ENCODE measurements around the gene KRTAP9-1. TPM values are rescaled to one million over a fixed set of nuclear protein-coding genes. Genes with fewer than 3 reads are reported as not detected.
"Not testable (repeated sequence)": the region's sequence is repeated elsewhere in the genome, so short reads cannot be mapped to it uniquely, and the experiment has no call there.

The KRTAP9-1 gene
- total and polyA plus RNA-seq, 10 donors = not detected

DNA sequence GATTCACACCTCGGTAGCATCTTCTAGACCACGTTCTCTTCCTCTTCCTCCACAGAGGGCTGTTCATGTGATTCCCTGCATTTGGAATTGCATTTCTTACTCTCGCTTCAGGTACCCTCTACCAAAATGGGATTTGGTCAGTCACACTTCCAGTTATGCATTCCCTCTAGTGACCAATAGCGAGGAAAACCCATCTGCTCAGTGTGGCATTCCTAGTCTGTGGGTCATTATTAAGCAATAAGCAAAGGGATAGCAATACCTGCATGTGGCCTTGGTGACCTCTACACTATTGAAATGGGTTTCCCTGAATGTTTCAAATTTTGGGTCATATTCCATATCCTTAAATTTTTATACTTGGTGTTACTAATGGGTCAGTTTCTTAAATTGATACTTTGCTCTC, 39.7 kb upstream of the KRTAP9-1 start:
- intact Hi-C loops (cut with DNase I; ENCODE audit: low total_unique reads) = no loop called here
- H3K4me3 ChIP-seq = no peak overlapping the region
- 83 to 92% (median 83%) methylated on average over 4 of the region's 4 CpGs for WGBS, 5 donors

DNA sequence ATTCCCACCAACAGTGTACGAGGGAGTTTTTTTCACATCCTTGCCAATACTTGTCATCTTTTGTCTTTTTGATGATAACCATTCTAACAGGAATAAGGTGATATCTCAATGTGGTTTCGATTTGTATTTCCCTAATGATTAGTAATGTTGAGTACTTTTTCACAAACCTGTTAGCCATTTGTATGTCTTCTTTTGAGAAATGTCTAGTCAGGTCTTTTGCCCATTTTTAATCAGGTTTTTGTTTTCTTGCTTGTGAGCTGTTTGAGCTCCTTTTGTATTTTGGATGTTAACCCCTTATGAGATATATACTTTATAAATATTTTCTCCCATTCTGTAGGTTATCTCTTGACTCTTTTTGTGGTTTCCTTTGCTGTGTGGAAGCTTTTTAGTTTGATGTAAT, 38.2 kb upstream of the KRTAP9-1 start:
- no peak for TF ChIP-seq POLR2AphosphoS5 (IDR thresholded peaks at IDR 0.05)
- TF ChIP-seq, protein P1, sequence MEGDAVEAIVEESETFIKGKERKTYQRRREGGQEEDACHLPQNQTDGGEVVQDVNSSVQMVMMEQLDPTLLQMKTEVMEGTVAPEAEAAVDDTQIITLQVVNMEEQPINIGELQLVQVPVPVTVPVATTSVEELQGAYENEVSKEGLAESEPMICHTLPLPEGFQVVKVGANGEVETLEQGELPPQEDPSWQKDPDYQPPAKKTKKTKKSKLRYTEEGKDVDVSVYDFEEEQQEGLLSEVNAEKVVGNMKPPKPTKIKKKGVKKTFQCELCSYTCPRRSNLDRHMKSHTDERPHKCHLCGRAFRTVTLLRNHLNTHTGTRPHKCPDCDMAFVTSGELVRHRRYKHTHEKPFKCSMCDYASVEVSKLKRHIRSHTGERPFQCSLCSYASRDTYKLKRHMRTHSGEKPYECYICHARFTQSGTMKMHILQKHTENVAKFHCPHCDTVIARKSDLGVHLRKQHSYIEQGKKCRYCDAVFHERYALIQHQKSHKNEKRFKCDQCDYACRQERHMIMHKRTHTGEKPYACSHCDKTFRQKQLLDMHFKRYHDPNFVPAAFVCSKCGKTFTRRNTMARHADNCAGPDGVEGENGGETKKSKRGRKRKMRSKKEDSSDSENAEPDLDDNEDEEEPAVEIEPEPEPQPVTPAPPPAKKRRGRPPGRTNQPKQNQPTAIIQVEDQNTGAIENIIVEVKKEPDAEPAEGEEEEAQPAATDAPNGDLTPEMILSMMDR (IDR thresholded peaks at IDR 0.05 in 8 of 11, conservative IDR thresholded peaks at IDR 0.05 in 3 of 11) = no peak
- no peak for TF ChIP-seq POLR2A (IDR thresholded peaks at IDR 0.05)
- Histone ChIP-seq H3K9me3 (no peaks in the 10 kb centered on the region), H3K27ac (no peak overlapping the region), H3K4me3 (no peak overlapping the region), H3K27me3 (replicated peaks in 1 of 7) (peaks cover 0 to 4% (median 0%) of the 10 kb centered on the region in 7 donors), H3K4me1 (no peaks in the 10 kb centered on the region), H3K36me3 (no peaks in the 10 kb centered on the region)
- no peak for DNase-seq
- WGBS, 5 donors = 78 to 90% (median 88%) methylated on average over 2 of the region's 2 CpGs
- intact Hi-C loops (cut with DNase I; ENCODE audit: low total_unique reads) = no loop called here

More for the DNA sequence above, 39.7 kb upstream of the KRTAP9-1 start:
- H3K36me3 ChIP-seq = no peaks in the 10 kb centered on the region
- no peak for DNase-seq
- TF ChIP-seq, protein P1 (IDR thresholded peaks at IDR 0.05 in 8 of 11, conservative IDR thresholded peaks at IDR 0.05 in 3 of 11) = no peak
- no peak for TF ChIP-seq POLR2AphosphoS5 (IDR thresholded peaks at IDR 0.05)
- no peak overlapping the region for H3K27ac ChIP-seq
- peaks cover 0 to 4% (median 0%) of the 10 kb centered on the region in 7 donors for H3K27me3 ChIP-seq (replicated peaks in 1 of 7)
- no peaks in the 10 kb centered on the region for H3K9me3 ChIP-seq
- H3K4me1 ChIP-seq = no peaks in the 10 kb centered on the region

DNA sequence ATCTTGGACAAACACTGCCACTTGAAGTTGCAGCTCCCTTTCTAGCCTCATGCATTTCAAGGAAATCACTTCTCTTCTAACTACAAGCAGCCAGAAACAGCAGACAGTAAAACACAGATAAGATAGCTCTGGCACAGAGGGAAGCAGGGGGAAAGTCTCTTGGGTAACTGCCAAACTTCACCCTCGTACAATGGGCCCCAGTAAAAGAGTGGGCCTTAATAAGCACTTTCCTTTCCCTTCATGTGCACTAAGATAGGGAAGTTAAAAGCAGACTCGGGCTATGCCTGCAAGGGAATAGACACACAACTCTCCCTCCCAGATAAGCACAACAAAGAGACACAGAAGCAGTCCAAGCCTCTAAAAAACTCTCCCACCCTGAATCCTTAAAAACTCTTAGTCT, 35.8 kb upstream of the KRTAP9-1 start:
- 7 to 18% (median 14%) methylated on average over 2 of the region's 2 CpGs for WGBS, 5 donors
- intact Hi-C loops (cut with DNase I; ENCODE audit: low total_unique reads) = no loop called here
- TF ChIP-seq POLR2A (IDR thresholded peaks at IDR 0.05) = no peak
- no peak for TF ChIP-seq POLR2AphosphoS5 (IDR thresholded peaks at IDR 0.05)
- TF ChIP-seq, protein P1 (IDR thresholded peaks at IDR 0.05 in 8 of 11, conservative IDR thresholded peaks at IDR 0.05 in 3 of 11) = no peak

DNA sequence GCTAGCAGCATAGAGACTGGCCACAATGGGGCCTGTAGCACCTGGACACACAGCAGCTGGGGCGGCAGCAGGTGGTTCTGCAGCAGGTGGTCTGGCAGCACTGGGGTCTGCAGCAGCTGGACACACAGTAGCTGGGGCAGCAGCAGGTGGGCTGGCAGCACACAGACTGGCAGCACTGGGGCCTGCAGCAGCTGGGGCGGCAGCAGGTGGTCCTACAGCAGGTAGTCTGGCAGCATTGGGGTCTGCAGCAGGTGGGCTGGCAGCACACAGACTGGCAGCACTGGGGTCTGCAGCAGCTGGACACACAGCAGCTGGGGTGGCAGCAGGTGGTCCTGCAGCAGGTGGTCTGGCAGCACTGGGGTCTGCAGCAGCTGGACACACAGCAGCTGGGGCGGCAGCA, 29.5 kb upstream of the KRTAP9-1 start:
- 87 to 94% (median 90%) methylated on average over 2 to 3 of the region's 3 CpGs; no CpG with 5 or more reads in 1 of the 5 donors for WGBS, 5 donors
- intact Hi-C loops (cut with DNase I; ENCODE audit: low total_unique reads); H3K36me3 ChIP-seq; DNase-seq; H3K27ac ChIP-seq; H3K4me1 ChIP-seq; H3K9me3 ChIP-seq; H3K4me3 ChIP-seq: not testable (repeated sequence)
- peaks cover 0 to 17% (median 0%) of the 10 kb centered on the region in 7 donors for H3K27me3 ChIP-seq (replicated peaks in 1 of 7)

More for the DNA sequence above, 35.8 kb upstream of the KRTAP9-1 start:
- Histone ChIP-seq H3K4me1 (no peaks in the 10 kb centered on the region), H3K36me3 (no peaks in the 10 kb centered on the region), H3K27ac (no peak overlapping the region), H3K27me3 (replicated peaks in 1 of 7) (peaks cover 0 to 14% (median 0%) of the 10 kb centered on the region in 7 donors), H3K4me3 (no peak overlapping the region), H3K9me3 (no peaks in the 10 kb centered on the region)
- no peak for DNase-seq

DNA sequence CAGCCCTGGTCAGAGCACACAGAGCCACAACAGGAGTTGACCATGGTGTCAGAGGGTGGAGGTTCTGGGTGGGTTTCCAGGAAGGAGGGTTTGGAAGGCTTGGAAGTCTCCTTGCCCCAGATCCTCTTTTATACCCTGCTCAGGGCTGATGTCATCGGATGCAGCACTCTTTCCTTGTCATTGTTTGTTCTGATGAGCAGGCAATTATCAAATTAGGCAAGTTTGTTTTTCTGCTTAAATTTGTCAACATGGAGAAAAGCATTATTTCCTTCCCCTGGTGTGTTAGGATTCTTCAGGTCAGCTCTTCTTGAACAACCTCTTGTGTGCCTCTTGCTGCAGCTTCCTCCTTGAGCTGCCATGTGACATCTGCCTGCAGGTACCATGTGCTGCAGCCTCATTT, 29.0 kb upstream of the KRTAP9-1 start, which contains the start of gene KRTAP4-4:
TSS of gene KRTAP4-4 (minus strand) at position 101 of the 400 bp plus-strand sequence. CDS start at position 44, 57 bp downstream.
- 80 to 100% (median 84%) methylated on average over 1 of the region's 1 CpG for WGBS, 5 donors
- Histone ChIP-seq H3K4me1 (no peaks in the 10 kb centered on the region), H3K4me3 (no peak within 1 kb of the TSS), H3K27ac (no peak within 1 kb of the TSS), H3K9me3 (no peaks in the 10 kb centered on the region), H3K27me3 (replicated peaks in 1 of 7) (peaks cover 0 to 17% (median 0%) of the 10 kb centered on the region in 7 donors), H3K36me3 (no peaks in the 10 kb centered on the region)
- DNase-seq = no peak
- TF ChIP-seq POLR2AphosphoS5 (IDR thresholded peaks at IDR 0.05) (no peak), POLR2A (IDR thresholded peaks at IDR 0.05) (no peak)
- TF ChIP-seq, protein P1 (IDR thresholded peaks at IDR 0.05 in 8 of 11, conservative IDR thresholded peaks at IDR 0.05 in 3 of 11) = no peak
- intact Hi-C loops (cut with DNase I; ENCODE audit: low total_unique reads) = no loop called here
